ENCODE data around the gene RAMACL. TPM values are rescaled to one million over a fixed set of nuclear protein-coding genes. Genes with fewer than 3 reads are reported as not detected.

Gene RAMACL
- total and polyA plus RNA-seq, 2 of the 4 experiments (the other 2 are of a cell fraction) = 0.46 to 0.90 TPM

DNA sequence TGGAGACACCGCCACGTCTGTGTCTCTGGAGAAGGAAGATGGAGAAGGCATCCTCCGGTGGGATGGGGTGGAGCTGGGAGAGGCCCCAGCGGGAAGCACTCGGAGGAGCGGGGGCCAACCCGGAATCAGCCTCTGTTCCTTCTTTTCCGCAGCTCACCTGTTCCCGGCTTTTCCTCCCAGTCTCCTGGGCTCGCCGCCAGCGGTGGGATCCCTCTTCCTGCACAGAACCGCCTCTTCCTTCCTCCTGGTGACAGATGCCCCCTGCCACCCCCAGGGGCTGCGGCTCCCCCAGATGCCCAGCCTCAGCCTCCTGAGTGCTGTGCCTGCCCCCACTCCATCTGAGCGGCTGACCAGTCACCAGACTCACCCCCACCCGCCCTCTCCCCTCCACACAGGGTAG lies 23.3 kb downstream of the RAMACL start:
- no peak for DNase-seq
- ChIA-PET POLR2A (ENCODE audit: unreplicated experiment) (no interaction called here), CTCF (no interaction called here)
- no peak overlapping the region for H2BK15ac ChIP-seq (ENCODE audit: low read depth, low read length)
- H3K27ac ChIP-seq (ENCODE audit: insufficient read depth, low read length) = no peak overlapping the region
- H2AFZ ChIP-seq (replicated peaks; ENCODE audit: low read length, poor library complexity) = no peak overlapping the region
- peaks cover 18% of the 10 kb centered on the region for H3K9me1 ChIP-seq (ENCODE audit: insufficient read depth, low read length)
- intact Hi-C loops (cut with micrococcal nuclease) (no loop called here), in situ Hi-C loops (cut with MboI; ENCODE audit: low sequenced_read_pairs) (loop anchor here (5.0 kb wide), 1 partner anchor 64 kb away; the partner anchor contains the start of gene RPS6KA2), dilution Hi-C loops (cut with HindIII; ENCODE audit: low sequenced_read_pairs, unreplicated experiment) (no loop called here)
- H4K20me1 ChIP-seq (ENCODE audit: insufficient read depth, low read length) = peaks cover 24% of the 10 kb centered on the region
- H3K4me1 ChIP-seq (ENCODE audit: control insufficient read depth, insufficient read depth, low read length) = peaks cover 15% of the 10 kb centered on the region
- H4K91ac ChIP-seq (ENCODE audit: insufficient read depth, low read depth, low read length) = no peak overlapping the region
- H3K36me3 ChIP-seq (ENCODE audit: control insufficient read depth, insufficient read depth, low read length) = peaks cover 28% of the 10 kb centered on the region
- H3K9me3 ChIP-seq (ENCODE audit: control insufficient read depth, insufficient read depth, low read length) = peaks cover 5% of the 10 kb centered on the region; the same call in 1 of the 2 replicates
- H2BK20ac ChIP-seq (ENCODE audit: low read depth, low read length) = no peak overlapping the region
- no peak overlapping the region for H3K4ac ChIP-seq (ENCODE audit: low read depth, low read length)
- no peak overlapping the region for H2AK5ac ChIP-seq (ENCODE audit: low read depth, low read length)
- no peak overlapping the region for H3K4me3 ChIP-seq (ENCODE audit: insufficient read depth, low read depth, low read length)
- no peak overlapping the region for H3K9ac ChIP-seq (ENCODE audit: low read depth, low read length)
- no peak overlapping the region for H3K23ac ChIP-seq (ENCODE audit: low read depth, low read length)
- H3K79me1 ChIP-seq (ENCODE audit: low read depth in 1 of 2, low read length in 2 of 2) = peaks cover 9 to 42% of the 10 kb centered on the region in 2 experiments; a peak in 3 of 4 replicates
- 94% methylated on average over 6 of the region's 16 CpGs; no CpG with 5 or more reads in 1 of the 2 experiments for WGBS, 2 experiments (ENCODE audit: extremely low coverage in 2 of 2, insufficient read length in 1 of 2)
- H3K56ac ChIP-seq (ENCODE audit: extremely low read depth, insufficient read depth, low read length) = no peak overlapping the region
- TF ChIP-seq SMC3 (IDR thresholded peaks at IDR 0.05; ENCODE audit: low read depth, low read length) (no peak), MXI1 (IDR thresholded peaks at IDR 0.05; ENCODE audit: borderline replicate concordance, low read depth, low read length) (no peak), CEBPB (IDR thresholded peaks at IDR 0.05; ENCODE audit: low read depth, low read length) (no peak), NFE2L2 (IDR thresholded peaks at IDR 0.05; ENCODE audit: low read depth, low read length) (no peak), POLR2A (IDR thresholded peaks at IDR 0.05; ENCODE audit: low read depth, low read length) (no peak), RCOR1 (IDR thresholded peaks at IDR 0.05; ENCODE audit: insufficient replicate concordance, low read length) (no peak), RAD21 (IDR thresholded peaks at IDR 0.05; ENCODE audit: low read length) (no peak), RFX5 (IDR thresholded peaks at IDR 0.05; ENCODE audit: low read depth, low read length) (no peak), MAFK (IDR thresholded peaks at IDR 0.05; ENCODE audit: low read depth, low read length) (no peak), BHLHE40 (IDR thresholded peaks at IDR 0.05; ENCODE audit: low read depth, low read length) (no peak), MAZ (IDR thresholded peaks at IDR 0.05; ENCODE audit: borderline replicate concordance, low read depth, low read length) (no peak), FOS (IDR thresholded peaks at IDR 0.05; ENCODE audit: low read depth, low read length) (no peak), CHD1 (IDR thresholded peaks at IDR 0.05; ENCODE audit: low read depth, low read length) (no peak)
- TF ChIP-seq, protein P1, sequence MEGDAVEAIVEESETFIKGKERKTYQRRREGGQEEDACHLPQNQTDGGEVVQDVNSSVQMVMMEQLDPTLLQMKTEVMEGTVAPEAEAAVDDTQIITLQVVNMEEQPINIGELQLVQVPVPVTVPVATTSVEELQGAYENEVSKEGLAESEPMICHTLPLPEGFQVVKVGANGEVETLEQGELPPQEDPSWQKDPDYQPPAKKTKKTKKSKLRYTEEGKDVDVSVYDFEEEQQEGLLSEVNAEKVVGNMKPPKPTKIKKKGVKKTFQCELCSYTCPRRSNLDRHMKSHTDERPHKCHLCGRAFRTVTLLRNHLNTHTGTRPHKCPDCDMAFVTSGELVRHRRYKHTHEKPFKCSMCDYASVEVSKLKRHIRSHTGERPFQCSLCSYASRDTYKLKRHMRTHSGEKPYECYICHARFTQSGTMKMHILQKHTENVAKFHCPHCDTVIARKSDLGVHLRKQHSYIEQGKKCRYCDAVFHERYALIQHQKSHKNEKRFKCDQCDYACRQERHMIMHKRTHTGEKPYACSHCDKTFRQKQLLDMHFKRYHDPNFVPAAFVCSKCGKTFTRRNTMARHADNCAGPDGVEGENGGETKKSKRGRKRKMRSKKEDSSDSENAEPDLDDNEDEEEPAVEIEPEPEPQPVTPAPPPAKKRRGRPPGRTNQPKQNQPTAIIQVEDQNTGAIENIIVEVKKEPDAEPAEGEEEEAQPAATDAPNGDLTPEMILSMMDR (conservative IDR thresholded peaks at IDR 0.05; ENCODE audit: low read depth, low read length) = no peak
- TF ChIP-seq, protein P2, sequence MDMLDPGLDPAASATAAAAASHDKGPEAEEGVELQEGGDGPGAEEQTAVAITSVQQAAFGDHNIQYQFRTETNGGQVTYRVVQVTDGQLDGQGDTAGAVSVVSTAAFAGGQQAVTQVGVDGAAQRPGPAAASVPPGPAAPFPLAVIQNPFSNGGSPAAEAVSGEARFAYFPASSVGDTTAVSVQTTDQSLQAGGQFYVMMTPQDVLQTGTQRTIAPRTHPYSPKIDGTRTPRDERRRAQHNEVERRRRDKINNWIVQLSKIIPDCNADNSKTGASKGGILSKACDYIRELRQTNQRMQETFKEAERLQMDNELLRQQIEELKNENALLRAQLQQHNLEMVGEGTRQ (IDR thresholded peaks at IDR 0.05; ENCODE audit: low read depth, low read length) = no peak
- TF ChIP-seq, protein P3, sequence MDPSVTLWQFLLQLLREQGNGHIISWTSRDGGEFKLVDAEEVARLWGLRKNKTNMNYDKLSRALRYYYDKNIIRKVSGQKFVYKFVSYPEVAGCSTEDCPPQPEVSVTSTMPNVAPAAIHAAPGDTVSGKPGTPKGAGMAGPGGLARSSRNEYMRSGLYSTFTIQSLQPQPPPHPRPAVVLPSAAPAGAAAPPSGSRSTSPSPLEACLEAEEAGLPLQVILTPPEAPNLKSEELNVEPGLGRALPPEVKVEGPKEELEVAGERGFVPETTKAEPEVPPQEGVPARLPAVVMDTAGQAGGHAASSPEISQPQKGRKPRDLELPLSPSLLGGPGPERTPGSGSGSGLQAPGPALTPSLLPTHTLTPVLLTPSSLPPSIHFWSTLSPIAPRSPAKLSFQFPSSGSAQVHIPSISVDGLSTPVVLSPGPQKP (IDR thresholded peaks at IDR 0.05; ENCODE audit: borderline replicate concordance, low read depth, low read length) = no peak
- no peak overlapping the region for H2AK9ac ChIP-seq (replicated peaks; ENCODE audit: low read depth, low read length, poor library complexity)
- no peak overlapping the region for H2BK120ac ChIP-seq (ENCODE audit: low read depth, low read length)
- H3K27me3 ChIP-seq (ENCODE audit: control insufficient read depth, insufficient read depth, low read length) = no peaks in the 10 kb centered on the region
- H3K4me2 ChIP-seq (ENCODE audit: low read depth, low read length) = no peak overlapping the region
- no TSS peak for BruUV-seq (replicated peaks)
- no peak overlapping the region for H3K18ac ChIP-seq (ENCODE audit: low read depth, low read length)
- ATAC-seq (ENCODE audit: low read depth) = no peak
- H3K14ac ChIP-seq (replicated peaks; ENCODE audit: low read depth, low read length) = no peak overlapping the region
- H4K8ac ChIP-seq (ENCODE audit: low read depth in 2 of 2, low read length in 2 of 2) = no peak overlapping the region
- H4K5ac ChIP-seq (ENCODE audit: low read depth, low read length) = no peak overlapping the region
- H2BK5ac ChIP-seq (ENCODE audit: low read depth, low read length, poor library complexity, severe bottlenecking) = no peak overlapping the region

Measured in IMR-90 (cell line).